Epithelial cell of prostate (primary cell): Measurements from ENCODE around the gene STAM2.
"Not testable (repeated sequence)": the region's sequence is repeated elsewhere in the genome, so short reads cannot be mapped to it uniquely, and the experiment has no call there.

Source experiments
- DNase-seq: peaks from one replicate; pipeline ENCODE4 v3.0.0-alpha.2; 2011; ENCODE audit warnings: low read depth, low spot score
- H3K27ac ChIP-seq: fragments of 450-650 bp; 2 replicates; pipeline ENCODE4 v1.5.1; 2017; ENCODE audit warnings: mild to moderate bottlenecking

The STAM2 gene

GRCh38 chr2:152175368-152176112 lies at the start of gene STAM2:
Gene STAM2 (minus strand): TSS chr2:152175763. CDS start chr2:152175642, 121 bp downstream.
- H3K27ac ChIP-seq, result peak within 1 kb of the TSS; percentile 93
- peak; percentile 44 for DNase-seq

GRCh38 chr2:152223977-152224376 lies 48.4 kb upstream of the STAM2 start:
- no peak for DNase-seq
- no peak overlapping the region for H3K27ac ChIP-seq

- peak; percentile 6 for DNase-seq
- no peak overlapping the region for H3K27ac ChIP-seq
Measured at GRCh38 chr2:152222975-152223637, 47.5 kb upstream of the STAM2 start.

DNA sequence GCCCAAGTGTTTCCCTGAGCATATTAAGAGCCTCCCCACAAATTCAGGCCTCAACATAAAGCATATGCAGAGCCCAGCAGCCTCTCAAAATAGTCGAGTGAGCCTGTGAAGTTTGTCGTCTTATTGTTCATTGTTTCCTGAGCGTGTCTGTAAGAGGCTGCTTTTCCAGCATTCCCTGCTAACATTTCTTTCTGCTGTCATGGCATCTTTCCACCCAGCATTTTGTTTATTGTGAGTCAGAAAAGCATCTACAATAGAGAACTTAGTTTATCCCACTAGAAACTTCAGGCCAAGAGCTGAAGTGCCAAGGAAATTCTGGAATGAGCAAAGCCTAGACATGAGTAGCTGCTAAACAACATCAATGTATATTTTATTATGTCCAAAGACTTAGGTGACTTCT lies 46.3 kb upstream of the STAM2 start:
- no peak overlapping the region for H3K27ac ChIP-seq
- no peak for DNase-seq

- no peak overlapping the region for H3K27ac ChIP-seq
- DNase-seq, result no peak
Measured at GRCh38 chr2:152219077-152219828, 43.7 kb upstream of the STAM2 start.

DNA sequence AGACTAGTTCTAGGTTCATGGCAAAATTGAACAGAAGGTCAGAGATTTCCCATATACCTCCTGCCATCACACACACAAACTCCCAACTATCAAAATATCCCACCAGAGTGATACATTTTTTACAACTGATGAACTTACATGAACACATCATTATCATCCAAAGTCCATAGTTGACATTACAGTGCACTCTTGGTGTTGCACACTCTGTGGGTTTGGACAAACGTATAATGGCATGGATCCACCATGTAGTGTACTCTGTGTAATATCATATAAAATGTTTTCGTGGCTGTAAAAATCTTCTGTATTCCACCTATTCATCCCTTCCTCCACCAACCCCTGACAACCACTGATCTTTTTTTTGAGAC lies 25.9 kb upstream of the STAM2 start:
- DNase-seq, result no peak
- peak overlapping the region; percentile 94 for H3K27ac ChIP-seq

- DNase-seq, result peak; percentile 98
- peak overlapping the region; percentile 94 for H3K27ac ChIP-seq
Measured at GRCh38 chr2:152200565-152201465, 25.3 kb upstream of the STAM2 start.

- H3K27ac ChIP-seq, result peak overlapping the region; percentile 94
- no peak for DNase-seq
Measured at GRCh38 chr2:152200101-152200500, 24.5 kb upstream of the STAM2 start.

DNA sequence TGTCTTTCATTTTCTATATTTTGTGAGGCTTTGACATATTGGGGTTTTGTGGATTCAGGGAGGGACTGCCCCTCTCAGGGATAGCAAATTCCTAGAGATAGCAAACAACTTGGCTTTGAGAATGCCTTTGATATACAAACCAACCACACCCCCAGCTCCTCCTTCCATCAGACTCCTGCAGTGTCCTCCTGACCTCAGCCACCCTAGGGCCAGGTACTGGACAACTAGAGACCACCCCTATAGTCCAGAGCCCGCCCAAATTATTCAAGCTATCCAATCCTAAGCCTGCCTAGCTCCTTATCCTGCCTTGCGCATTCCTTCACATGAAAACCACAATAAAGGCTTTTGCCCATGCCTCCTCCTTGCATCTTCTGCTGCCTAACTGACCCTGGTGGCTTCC lies 22.9 kb upstream of the STAM2 start:
- no peak overlapping the region for H3K27ac ChIP-seq

DNA sequence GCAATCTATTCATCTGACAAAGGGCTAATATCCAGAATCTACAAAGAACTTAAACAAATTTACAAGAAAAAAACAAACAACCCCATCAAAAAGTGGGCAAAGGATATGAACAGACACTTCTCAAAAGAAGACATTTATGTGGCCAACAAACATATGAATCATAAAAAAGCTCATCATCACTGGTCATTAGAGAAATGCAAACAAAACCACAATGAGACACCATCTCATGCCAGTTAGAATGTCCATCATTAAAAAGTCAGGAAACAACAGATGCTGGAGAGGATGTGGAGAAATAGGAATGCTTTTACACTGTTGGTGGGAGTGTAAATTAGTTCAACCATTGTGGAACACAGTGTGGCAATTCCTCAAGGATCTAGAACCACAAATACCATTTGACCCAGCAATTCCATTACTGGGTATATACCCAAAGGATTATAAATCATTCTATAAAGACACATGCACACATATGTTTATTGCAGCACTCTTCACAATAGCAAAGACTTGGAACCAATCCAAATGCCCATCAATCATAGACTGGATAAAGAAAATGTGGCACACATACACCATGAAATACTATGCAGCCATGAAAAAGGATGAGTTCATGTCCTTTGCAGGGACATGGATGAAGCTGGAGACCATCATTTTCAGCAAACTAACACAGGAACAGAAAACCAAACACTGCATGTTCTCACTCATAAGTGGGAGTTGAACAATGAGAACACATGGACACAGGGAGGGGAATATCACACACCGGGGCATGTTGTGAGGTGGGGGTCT lies 22.1 kb upstream of the STAM2 start:
- DNase-seq, result not testable (repeated sequence)
- peak overlapping the region; percentile 21 for H3K27ac ChIP-seq

More for the DNA sequence above, 22.9 kb upstream of the STAM2 start:
- DNase-seq, result no peak

- H3K27ac ChIP-seq, result no peak overlapping the region
- DNase-seq, result no peak
Measured at GRCh38 chr2:152189622-152190495, 14.3 kb upstream of the STAM2 start.

- H3K27ac ChIP-seq, DNase-seq: not testable (repeated sequence)
Measured at GRCh38 chr2:152186808-152187207, 11.2 kb upstream of the STAM2 start.

DNA sequence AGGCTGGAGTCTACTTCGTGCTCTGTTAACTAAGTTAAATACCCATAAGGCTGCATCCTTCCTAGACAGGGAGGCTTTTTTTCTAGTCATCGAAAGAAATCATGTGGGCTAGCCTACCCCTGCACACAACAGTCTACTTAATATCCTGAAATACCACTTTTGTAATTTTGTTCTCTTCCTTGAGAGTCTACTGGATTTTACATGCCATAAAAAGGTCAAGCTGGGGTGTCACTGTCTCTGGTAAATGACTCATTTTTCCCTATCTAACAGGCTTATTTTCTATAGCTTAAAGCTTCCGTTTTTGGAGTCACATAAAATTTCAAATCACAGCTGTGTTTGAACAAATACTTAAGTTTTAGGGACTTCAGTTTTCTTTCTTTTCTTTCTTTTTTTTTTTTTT lies 10.7 kb upstream of the STAM2 start:
- no peak for DNase-seq
- no peak overlapping the region for H3K27ac ChIP-seq

DNA sequence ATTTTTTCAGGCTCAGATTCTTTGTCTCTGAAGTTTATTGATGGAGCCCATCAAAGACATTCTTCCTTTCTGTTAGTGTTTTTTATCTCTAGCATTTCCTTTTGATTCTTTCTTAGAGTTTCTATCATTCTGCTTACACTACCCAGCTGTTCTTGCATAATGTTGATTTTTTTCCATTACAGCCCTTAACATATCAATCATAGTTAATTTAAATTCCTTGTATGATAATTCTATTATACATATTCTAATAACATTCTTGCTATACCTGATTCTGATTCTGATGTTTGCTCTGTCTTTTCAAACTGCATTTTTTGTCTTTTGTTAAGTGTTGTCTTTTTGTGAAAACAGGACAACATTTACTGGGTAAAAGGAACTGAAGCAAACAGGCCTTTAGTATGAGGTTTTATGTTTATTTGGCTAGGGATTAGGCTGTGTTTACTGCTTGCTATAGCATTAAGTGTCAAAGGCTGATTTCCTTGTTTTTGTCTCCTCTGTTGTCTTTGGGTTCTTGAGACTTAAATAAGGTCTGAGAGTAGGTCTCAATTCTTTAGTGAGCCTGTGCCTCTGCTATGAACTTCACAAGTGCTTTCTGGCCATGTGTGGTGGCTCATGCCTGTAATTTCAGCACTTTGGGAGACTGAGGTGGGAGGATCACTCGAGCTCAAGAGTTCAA lies 8.0 kb upstream of the STAM2 start:
- DNase-seq, result no peak

DNA sequence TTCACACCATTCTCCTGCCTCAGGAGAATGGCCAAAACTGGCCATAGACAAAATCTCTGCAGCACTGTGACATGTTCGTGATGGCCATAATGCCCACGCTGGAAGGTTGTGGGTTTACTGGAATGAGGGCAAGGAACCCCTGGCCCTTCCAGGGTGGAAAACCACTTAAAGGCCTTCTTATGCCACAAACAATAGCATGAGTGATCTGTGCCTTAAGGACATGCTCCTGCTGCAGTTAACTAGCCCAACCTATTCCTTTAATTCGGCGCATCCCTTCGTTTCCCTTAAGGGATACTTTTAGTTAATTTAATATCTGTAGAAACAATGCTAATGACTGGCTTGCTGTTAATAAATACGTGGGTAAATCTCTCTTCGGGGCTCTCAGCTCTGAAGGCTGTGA lies 2.1 kb upstream of the STAM2 start:
- H3K27ac ChIP-seq, DNase-seq: not testable (repeated sequence)

More for the DNA sequence above, 8.0 kb upstream of the STAM2 start:
- H3K27ac ChIP-seq, result no peak overlapping the region

DNA sequence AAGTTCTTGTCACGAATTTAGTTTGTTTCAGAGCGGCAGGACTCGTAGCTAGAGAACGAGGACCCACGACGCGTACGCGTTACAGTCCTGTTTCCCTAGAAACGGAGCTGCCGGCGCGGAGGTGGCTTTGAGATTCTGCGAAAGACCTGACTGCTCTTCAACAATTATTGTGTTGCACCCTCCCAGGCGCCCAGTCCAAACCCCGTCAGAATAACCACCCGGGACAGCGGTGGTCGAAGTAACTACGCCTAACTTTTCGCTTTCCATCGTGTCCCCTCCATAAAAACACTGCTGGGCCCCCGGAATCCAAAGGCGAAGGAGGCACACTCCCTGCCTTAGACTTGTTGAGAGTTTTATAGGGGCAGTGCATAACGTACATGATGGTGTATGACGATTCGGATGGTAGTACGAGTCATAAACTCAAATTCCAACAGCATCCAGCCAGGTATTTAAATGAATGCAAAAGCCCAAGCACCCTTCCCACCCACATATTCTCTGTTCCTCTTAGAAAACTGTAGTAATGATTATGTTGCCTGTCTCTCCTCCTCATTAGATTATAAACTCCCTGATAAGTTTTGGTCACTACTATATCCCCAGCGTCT lies 651 bp upstream of the STAM2 start:
- H3K27ac ChIP-seq, result peak overlapping the region; percentile 93
- DNase-seq, result no peak

- H3K27ac ChIP-seq, result peak overlapping the region; percentile 93
- no peak for DNase-seq
Measured at GRCh38 chr2:152175012-152175367, 573 bp downstream of the STAM2 start.

DNA sequence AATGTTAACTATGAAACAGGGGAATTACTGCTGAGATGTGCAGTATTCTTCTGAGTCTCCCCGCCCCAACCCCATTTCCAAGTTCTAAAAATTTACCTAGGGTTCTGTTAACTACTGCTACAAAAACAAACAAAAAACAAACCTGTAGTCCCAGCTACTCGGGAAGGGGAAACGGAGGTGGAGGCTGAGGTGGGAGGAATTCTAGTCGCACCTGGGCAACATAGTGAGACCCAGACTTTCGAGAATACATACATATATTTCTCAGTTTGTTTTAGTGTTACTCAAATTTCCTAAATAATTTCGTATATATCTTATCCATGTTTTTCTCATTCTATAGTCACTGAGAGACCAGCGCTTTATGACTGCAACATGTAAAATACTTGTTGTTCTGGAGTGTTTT lies 989 bp downstream of the STAM2 start:
- DNase-seq, result no peak
- H3K27ac ChIP-seq, result peak overlapping the region; percentile 93
